ACHN (cell line): ENCODE measurements around the gene PPFIBP1.

Source experiments
- DNase-seq: peaks from one replicate; pipeline ENCODE4 v3.0.0-alpha.2; 2015
- in situ Hi-C: cut with HindIII; loops from 2 replicates; pipeline ENCODE4 v1.10.0; 2017; ENCODE audit warnings: low sequenced_read_pairs, low pct_ligation_motif_present, low pct_unique_long_range_greater_than_20kb

The PPFIBP1 gene

GRCh38 chr12:27552886-27553560 lies 29.0 kb downstream of the PPFIBP1 start:
- no peak for DNase-seq
- in situ Hi-C loops, result no loop called here

GRCh38 chr12:27553941-27554340 lies 29.9 kb downstream of the PPFIBP1 start:
- no peak for DNase-seq
- in situ Hi-C loops, result no loop called here

- in situ Hi-C loops, result no loop called here
- DNase-seq, result no peak
Measured at GRCh38 chr12:27554421-27555186, 30.6 kb downstream of the PPFIBP1 start.

GRCh38 chr12:27555361-27555760 lies 31.4 kb downstream of the PPFIBP1 start:
- DNase-seq, result no peak

GRCh38 chr12:27555925-27556778 lies 32.1 kb downstream of the PPFIBP1 start:
- in situ Hi-C loops, result no loop called here

More at GRCh38 chr12:27555361-27555760, 31.4 kb downstream of the PPFIBP1 start:
- in situ Hi-C loops, result no loop called here

GRCh38 chr12:27560126-27560525 lies 36.1 kb downstream of the PPFIBP1 start:
- no peak for DNase-seq
- in situ Hi-C loops, result no loop called here

More at GRCh38 chr12:27555925-27556778, 32.1 kb downstream of the PPFIBP1 start:
- DNase-seq, result no peak

- DNase-seq, result no peak
- in situ Hi-C loops, result no loop called here
Measured at GRCh38 chr12:27561535-27562350, 37.7 kb downstream of the PPFIBP1 start.

GRCh38 chr12:27564612-27565213 lies 40.7 kb downstream of the PPFIBP1 start:
- DNase-seq, result no peak
- in situ Hi-C loops, result no loop called here

- in situ Hi-C loops, result no loop called here
Measured at GRCh38 chr12:27566159-27566558, 42.2 kb downstream of the PPFIBP1 start.

GRCh38 chr12:27566626-27567025 lies 42.6 kb downstream of the PPFIBP1 start:
- in situ Hi-C loops, result no loop called here
- no peak for DNase-seq

More at GRCh38 chr12:27566159-27566558, 42.2 kb downstream of the PPFIBP1 start:
- no peak for DNase-seq

GRCh38 chr12:27571463-27571862 lies 47.5 kb downstream of the PPFIBP1 start:
- in situ Hi-C loops, result no loop called here
- no peak for DNase-seq

GRCh38 chr12:27572486-27573255 lies 48.7 kb downstream of the PPFIBP1 start:
- DNase-seq, result no peak
- in situ Hi-C loops, result no loop called here

- peak; percentile 66 for DNase-seq
- in situ Hi-C loops, result no loop called here
Measured at GRCh38 chr12:27573972-27574371, 50.0 kb downstream of the PPFIBP1 start.

GRCh38 chr12:27575090-27575761 lies 51.2 kb downstream of the PPFIBP1 start:
- DNase-seq, result no peak
- in situ Hi-C loops, result no loop called here

- in situ Hi-C loops, result no loop called here
Measured at GRCh38 chr12:27575762-27576118, 51.7 kb downstream of the PPFIBP1 start.

GRCh38 chr12:27576667-27577347 lies 52.8 kb downstream of the PPFIBP1 start:
- DNase-seq, result peak; percentile 38
- in situ Hi-C loops, result no loop called here

More at GRCh38 chr12:27575762-27576118, 51.7 kb downstream of the PPFIBP1 start:
- no peak for DNase-seq
